LNCaP clone FGC (cell line): ENCODE measurements around the gene SHISA7.

Experiments used
- DNase-seq: peaks from one replicate; pipeline ENCODE4 v3.0.0-alpha.2; 2011; ENCODE audit warnings: low read depth
- H3K4me3 ChIP-seq: 2 replicates; pipeline ENCODE4 v1.5.1; 2011; ENCODE audit warnings: mild to moderate bottlenecking, low read depth, low read length, control low read depth
- TF ChIP-seq, protein P1 (sequence below): IDR thresholded peaks from 2 replicates; pipeline ENCODE4 v1.5.1; 2012; ENCODE audit warnings: mild to moderate bottlenecking; ENCODE audit not compliant: control insufficient read depth, insufficient read depth; ENCODE audit errors: extremely low read depth

Gene SHISA7

DNA sequence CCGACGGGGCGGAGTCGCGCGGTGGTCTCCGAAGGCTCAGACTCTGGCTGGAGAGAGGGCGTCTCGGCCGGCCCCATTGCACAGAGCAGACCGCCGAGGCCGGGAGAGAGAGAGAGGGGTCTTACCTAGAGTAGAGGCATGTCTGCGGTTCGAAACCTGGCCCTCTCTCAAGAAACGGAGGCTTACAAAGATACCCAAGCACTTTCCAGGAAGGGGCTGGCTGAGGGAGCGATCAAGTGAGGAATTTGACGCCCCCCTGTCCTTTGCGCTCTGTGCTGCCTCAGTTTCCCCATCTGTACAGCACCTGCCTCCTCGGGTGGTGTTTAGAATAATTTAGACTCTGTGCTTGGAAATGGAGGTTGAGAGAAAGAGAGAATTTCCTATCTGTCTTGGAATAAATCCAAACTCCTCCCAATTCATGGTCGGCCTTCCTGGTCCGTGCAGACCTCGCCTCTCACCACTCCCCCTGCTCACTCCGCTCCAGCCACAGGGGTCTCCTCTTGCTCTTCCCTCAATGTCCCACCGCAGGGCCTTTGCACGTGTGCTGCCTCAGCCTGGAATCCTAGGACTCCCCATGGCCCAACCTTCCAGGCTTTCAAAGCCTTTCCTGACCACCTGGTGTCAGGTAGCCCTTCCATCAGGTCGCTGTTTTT, 19.0 kb upstream of the SHISA7 start:
- DNase-seq, result no peak
- peak overlapping the region; percentile 99 for H3K4me3 ChIP-seq
- TF ChIP-seq, protein P1, sequence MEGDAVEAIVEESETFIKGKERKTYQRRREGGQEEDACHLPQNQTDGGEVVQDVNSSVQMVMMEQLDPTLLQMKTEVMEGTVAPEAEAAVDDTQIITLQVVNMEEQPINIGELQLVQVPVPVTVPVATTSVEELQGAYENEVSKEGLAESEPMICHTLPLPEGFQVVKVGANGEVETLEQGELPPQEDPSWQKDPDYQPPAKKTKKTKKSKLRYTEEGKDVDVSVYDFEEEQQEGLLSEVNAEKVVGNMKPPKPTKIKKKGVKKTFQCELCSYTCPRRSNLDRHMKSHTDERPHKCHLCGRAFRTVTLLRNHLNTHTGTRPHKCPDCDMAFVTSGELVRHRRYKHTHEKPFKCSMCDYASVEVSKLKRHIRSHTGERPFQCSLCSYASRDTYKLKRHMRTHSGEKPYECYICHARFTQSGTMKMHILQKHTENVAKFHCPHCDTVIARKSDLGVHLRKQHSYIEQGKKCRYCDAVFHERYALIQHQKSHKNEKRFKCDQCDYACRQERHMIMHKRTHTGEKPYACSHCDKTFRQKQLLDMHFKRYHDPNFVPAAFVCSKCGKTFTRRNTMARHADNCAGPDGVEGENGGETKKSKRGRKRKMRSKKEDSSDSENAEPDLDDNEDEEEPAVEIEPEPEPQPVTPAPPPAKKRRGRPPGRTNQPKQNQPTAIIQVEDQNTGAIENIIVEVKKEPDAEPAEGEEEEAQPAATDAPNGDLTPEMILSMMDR, result no peak

DNA sequence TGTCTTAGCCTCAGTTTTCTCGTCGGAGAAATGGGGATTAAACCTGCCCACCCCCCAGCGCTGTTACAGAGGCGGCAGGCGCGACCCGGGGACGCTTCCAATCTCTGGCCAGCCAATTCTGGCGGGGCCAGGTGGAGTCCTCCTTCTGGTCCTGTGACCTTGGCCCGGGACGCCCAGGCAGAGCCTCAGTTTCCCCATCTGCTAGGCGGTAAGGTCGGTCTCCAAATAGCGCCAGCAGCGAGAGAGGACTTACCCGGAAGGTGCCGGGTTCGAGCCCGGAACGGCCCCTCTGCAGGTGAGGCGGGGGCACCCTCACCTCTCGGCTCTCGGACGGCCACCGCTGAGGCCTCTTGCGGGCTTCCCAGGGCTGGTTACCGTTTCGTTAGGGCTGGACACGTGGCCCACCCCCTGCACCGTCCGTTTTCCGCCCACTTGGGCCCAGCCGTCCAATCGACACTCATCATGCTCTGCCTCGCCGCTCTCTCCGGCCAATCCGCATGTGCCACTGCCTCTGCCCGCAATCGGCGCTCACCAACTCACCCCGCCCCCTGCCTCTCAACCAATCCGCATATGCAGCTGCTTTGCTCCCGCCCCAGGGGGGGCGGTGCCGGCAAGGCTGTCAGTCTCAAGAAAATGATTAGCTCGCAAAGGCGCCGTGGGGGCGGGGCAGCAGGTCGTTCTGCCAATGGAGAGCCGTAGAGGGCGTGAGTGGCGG, 18.3 kb upstream of the SHISA7 start, which contains the start of gene ISOC2:
ISOC2 (minus strand) TSS at position 384 of the 715 bp plus-strand sequence. CDS start 5,156 bp downstream, outside the sequence.
- H3K4me3 ChIP-seq, result peak within 1 kb of the TSS; percentile 99
- DNase-seq, result peak; percentile 99
- TF ChIP-seq, protein P1, result no peak

DNA sequence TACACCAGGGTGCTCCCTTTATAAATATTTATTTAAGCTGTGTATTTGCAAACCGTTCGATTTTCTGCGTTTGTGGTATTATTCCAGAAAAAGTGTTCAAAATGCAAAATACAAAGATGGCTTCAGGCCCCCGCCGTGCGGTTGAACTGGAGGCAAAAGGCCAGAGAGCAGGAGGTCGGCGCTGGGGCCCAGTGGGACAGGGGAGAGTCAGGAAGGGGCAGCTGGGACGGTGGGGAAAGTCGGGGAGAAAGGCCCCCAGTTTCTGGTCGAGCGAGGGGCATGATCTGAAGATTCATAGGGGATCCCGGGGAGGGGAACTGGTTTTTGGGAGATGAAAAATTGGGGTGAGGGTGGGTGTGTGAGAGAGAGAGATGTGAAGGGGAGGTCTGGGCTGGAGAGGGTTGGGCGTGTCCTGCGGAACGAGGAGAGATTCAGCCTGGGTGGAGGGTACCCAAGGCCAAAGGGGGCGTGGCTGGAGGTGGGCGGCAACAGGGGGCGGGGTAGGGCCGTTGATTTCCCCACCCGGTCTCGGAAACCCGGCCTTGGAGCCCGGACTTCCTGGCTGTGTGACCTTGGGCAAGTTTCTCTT, 17.7 kb upstream of the SHISA7 start:
- TF ChIP-seq, protein P1, result no peak
- DNase-seq, result peak; percentile 55

DNA sequence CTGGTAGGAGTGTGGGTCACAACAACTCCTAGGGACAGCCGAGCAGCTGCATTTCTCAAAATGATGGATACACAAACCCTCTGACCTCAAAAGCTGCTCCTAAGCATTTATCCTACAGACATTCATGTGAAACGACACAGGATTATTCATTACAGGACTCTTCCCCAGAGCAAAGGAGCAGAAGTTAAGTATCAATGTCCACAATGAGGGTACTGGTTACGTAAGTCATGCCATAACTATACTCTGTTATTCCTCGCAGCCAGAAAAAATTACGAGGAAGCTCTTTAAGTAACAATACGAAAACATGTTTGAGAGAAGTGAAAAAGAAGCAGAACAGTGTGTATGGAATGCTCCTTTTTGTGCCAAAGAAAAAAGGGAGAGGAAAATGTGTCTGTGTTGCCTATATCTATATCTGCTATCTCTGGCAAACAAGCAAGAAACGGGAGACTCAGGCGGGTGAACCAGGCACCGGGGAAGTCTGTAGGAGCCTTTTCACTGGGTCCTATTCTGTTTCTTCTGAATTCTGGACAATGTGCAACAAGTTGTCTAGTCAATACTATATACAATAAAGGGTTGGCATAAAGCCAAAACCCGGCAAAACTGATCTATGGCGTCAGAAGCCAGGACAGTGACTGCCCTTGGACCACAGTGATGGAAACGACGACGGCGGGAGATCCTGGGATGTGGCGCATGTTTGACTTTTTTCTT, 17.0 kb upstream of the SHISA7 start:
- DNase-seq, result no peak
- TF ChIP-seq, protein P1, result no peak
- peak overlapping the region; percentile 99 for H3K4me3 ChIP-seq

More for the DNA sequence above, 17.7 kb upstream of the SHISA7 start:
- H3K4me3 ChIP-seq, result peak overlapping the region; percentile 99

DNA sequence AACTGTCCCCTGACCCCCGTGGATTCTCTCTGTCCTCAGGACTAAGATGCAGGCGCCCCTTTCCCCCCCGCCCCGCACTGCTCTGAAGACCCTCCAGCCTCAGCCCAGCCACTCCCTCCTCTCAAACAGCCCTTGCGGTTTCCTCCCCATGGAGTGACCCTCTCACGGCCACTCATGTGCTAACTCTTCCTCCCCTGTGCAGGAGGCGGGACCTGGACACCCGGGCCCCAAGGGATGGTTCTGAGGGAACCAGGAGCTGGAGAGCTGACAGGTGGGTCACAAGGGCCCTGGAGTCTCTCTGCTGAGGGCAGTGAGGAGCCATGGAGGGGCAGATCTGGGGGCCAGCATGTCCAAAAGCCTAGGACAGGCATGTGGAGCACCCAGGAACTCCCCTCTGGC, 16.4 kb upstream of the SHISA7 start:
- DNase-seq, result no peak
- TF ChIP-seq, protein P1, result no peak
- H3K4me3 ChIP-seq, result no peak overlapping the region

DNA sequence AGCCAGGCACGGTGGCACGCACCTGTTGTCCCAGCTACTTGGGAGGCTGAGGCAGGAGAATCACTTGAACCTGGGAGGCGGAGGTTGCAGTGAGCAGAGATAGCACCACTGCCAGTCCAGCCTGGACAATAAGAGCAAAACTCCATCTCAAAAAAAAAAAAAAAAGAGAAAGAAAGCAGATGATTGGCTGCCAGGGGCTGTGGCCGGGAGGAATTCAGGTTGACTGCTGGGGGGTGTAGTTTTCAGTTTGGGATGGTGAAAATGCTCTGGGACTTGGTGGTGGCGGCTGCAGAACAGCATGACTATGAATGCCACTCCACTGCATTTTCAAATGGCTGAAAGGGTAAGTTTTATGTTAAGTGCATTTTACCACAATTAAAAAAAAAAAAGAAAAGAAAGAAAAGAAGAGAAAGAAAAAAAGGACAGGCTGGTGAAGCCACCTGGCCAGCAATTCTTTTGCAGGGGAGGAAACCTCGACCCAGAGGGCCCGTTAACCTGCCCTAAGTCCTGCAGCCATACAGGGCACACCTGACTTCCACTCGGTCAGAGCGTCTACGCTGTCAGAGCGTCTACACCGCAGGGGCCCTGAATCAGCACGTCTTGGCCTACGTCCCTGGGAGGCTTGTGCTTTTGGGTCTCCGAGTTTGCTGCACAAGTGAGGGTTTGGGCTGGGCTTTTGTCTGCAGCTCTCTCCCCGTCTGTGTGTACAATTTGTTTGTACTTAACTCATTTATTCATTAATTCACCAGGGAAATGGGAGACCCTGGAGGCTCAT, 14.8 kb upstream of the SHISA7 start:
- no peak overlapping the region for H3K4me3 ChIP-seq
- DNase-seq, result no peak
- TF ChIP-seq, protein P1, result no peak
